ENCODE results near the gene CRLF1. TPM values are rescaled to one million over a fixed set of nuclear protein-coding genes. Genes with fewer than 3 reads are reported as not detected.

CRLF1 gene

GRCh38 chr19:18558604-18559003 lies 48.0 kb downstream of the CRLF1 start:
- Histone ChIP-seq H3K4me1 (ENCODE audit: control insufficient read depth, insufficient read depth, low read length) (peaks cover 32% of the 10 kb centered on the region), H3K9ac (ENCODE audit: low read depth, low read length) (peak overlapping the region; percentile 97), H3K4me2 (ENCODE audit: low read length) (peak overlapping the region; percentile 97), H3K27me3 (ENCODE audit: control insufficient read depth, insufficient read depth, low read length) (no peaks in the 10 kb centered on the region), H3K36me3 (ENCODE audit: insufficient read depth, low read length) (peaks cover 9% of the 10 kb centered on the region), H3K9me3 (replicated peaks; ENCODE audit: low read length) (no peaks in the 10 kb centered on the region), H3K4me3 (ENCODE audit: low read length) (peak overlapping the region; percentile 93)

- H3K9me3 ChIP-seq (replicated peaks; ENCODE audit: low read length), result no peaks in the 10 kb centered on the region
- H3K9ac ChIP-seq (ENCODE audit: low read depth, low read length), result peak overlapping the region; percentile 97
- peaks cover 9% of the 10 kb centered on the region for H3K36me3 ChIP-seq (ENCODE audit: insufficient read depth, low read length)
- peaks cover 32% of the 10 kb centered on the region for H3K4me1 ChIP-seq (ENCODE audit: control insufficient read depth, insufficient read depth, low read length)
- no peaks in the 10 kb centered on the region for H3K27me3 ChIP-seq (ENCODE audit: control insufficient read depth, insufficient read depth, low read length)
- peak overlapping the region; percentile 97 for H3K4me2 ChIP-seq (ENCODE audit: low read length)
- H3K4me3 ChIP-seq (ENCODE audit: low read length), result peak overlapping the region; percentile 93
Measured at GRCh38 chr19:18558202-18558555, 48.4 kb downstream of the CRLF1 start.

GRCh38 chr19:18557411-18558201 lies 49.0 kb downstream of the CRLF1 start, which contains the start of gene KXD1:
Gene KXD1, plus strand, starts transcription at chr19:18557870. Its CDS starts 4,187 bp downstream, at chr19:18562057.
- H3K9ac ChIP-seq (ENCODE audit: low read depth, low read length), result peak within 1 kb of the TSS; percentile 97

GRCh38 chr19:18551631-18552030 lies 55.0 kb downstream of the CRLF1 start:
- Histone ChIP-seq H3K9ac (ENCODE audit: low read depth, low read length) (no peak overlapping the region), H3K4me1 (ENCODE audit: control insufficient read depth, insufficient read depth, low read length) (no peaks in the 10 kb centered on the region), H3K4me2 (ENCODE audit: low read length) (no peak overlapping the region), H3K9me3 (replicated peaks; ENCODE audit: low read length) (no peaks in the 10 kb centered on the region), H3K36me3 (ENCODE audit: insufficient read depth, low read length) (no peaks in the 10 kb centered on the region), H3K4me3 (ENCODE audit: low read length) (no peak overlapping the region), H3K27me3 (ENCODE audit: control insufficient read depth, insufficient read depth, low read length) (no peaks in the 10 kb centered on the region)

More at GRCh38 chr19:18557411-18558201, 49.0 kb downstream of the CRLF1 start, which contains the start of gene KXD1:
- H3K36me3 ChIP-seq (ENCODE audit: insufficient read depth, low read length), result peaks cover 6% of the 10 kb centered on the region
- H3K4me2 ChIP-seq (ENCODE audit: low read length), result peak within 1 kb of the TSS; percentile 97
- no peaks in the 10 kb centered on the region for H3K9me3 ChIP-seq (replicated peaks; ENCODE audit: low read length)
- H3K4me3 ChIP-seq (ENCODE audit: low read length), result peak within 1 kb of the TSS; percentile 93
- H3K27me3 ChIP-seq (ENCODE audit: control insufficient read depth, insufficient read depth, low read length), result no peaks in the 10 kb centered on the region
- peaks cover 30% of the 10 kb centered on the region for H3K4me1 ChIP-seq (ENCODE audit: control insufficient read depth, insufficient read depth, low read length)

GRCh38 chr19:18543814-18544475 lies 62.7 kb downstream of the CRLF1 start:
- H3K36me3 ChIP-seq (ENCODE audit: insufficient read depth, low read length), result peaks cover 19% of the 10 kb centered on the region
- H3K9me3 ChIP-seq (replicated peaks; ENCODE audit: low read length), result no peaks in the 10 kb centered on the region
- peak overlapping the region; percentile 52 for H3K4me3 ChIP-seq (ENCODE audit: low read length)
- H3K9ac ChIP-seq (ENCODE audit: low read depth, low read length), result peak overlapping the region; percentile 15
- peak overlapping the region; percentile 77 for H3K4me2 ChIP-seq (ENCODE audit: low read length)
- H3K27me3 ChIP-seq (ENCODE audit: control insufficient read depth, insufficient read depth, low read length), result no peaks in the 10 kb centered on the region
- peaks cover 21% of the 10 kb centered on the region for H3K4me1 ChIP-seq (ENCODE audit: control insufficient read depth, insufficient read depth, low read length)

Small RNA genes within 50 kb of the gene (small RNA-seq; reads per million reads assigned to genes)
- gene RN7SL155P, result not detected
